GM20000 (cell line): Measurements from ENCODE around the gene AGRP.

ENCODE experiments used
- DNase-seq: peaks from one replicate; pipeline ENCODE4 v3.0.0; 2012; ENCODE audit warnings: low spot score
- CTCF ChIP-seq: IDR thresholded peaks from 2 replicates; pipeline ENCODE4 v1.5.1; 2012; ENCODE audit warnings: mild to moderate bottlenecking, control low read depth; ENCODE audit errors: extremely low read depth, missing control alignments

Gene AGRP

GRCh38 chr16:67526149-67526791 is 42.9 kb upstream of the AGRP start:
- no peak for TF ChIP-seq CTCF
- DNase-seq = no peak

- DNase-seq = no peak
- no peak for TF ChIP-seq CTCF
Observed at GRCh38 chr16:67525176-67525860, 42.0 kb upstream of the AGRP start.

- peak; percentile 98 for TF ChIP-seq CTCF
- DNase-seq = peak; percentile 91
Observed at GRCh38 chr16:67521095-67521804, 37.9 kb upstream of the AGRP start.

- TF ChIP-seq CTCF = no peak
- DNase-seq = no peak
Observed at GRCh38 chr16:67519242-67519641, 35.9 kb upstream of the AGRP start.

GRCh38 chr16:67518676-67519075 is 35.3 kb upstream of the AGRP start:
- no peak for TF ChIP-seq CTCF
- DNase-seq = no peak

- peak; percentile 48 for DNase-seq
- no peak for TF ChIP-seq CTCF
Observed at GRCh38 chr16:67517661-67518423, 34.5 kb upstream of the AGRP start.

GRCh38 chr16:67517155-67517445 is 33.8 kb upstream of the AGRP start:
- no peak for TF ChIP-seq CTCF

More at GRCh38 chr16:67517155-67517445, 33.8 kb upstream of the AGRP start:
- DNase-seq = no peak
